SK-N-SH treated with all-trans-retinoic acid at 6 μM for 48 hours (cell line): ENCODE measurements around the gene DEDD.

Source experiments
- ATAC-seq: fragments of 200-7000 bp; cut with Tn5 transposase; 3 replicates; pipeline ENCODE4 v1.9.1; 2020; ENCODE audit warnings: mild to moderate bottlenecking, moderate library complexity
- ARNTL ChIP-seq: fragments of 450-650 bp; formaldehyde crosslinking; IDR thresholded peaks from 2 replicates; pipeline ENCODE4 v1.5.0; 2020; ENCODE audit warnings: low read depth, mild to moderate bottlenecking, moderate library complexity, borderline replicate concordance
- BACH2 ChIP-seq: fragments of 250-450 bp; sonication (Bioruptor Pico); IDR thresholded peaks from 2 replicates; pipeline ENCODE4 v1.9.0; 2021; ENCODE audit warnings: mild to moderate bottlenecking, borderline replicate concordance
- CREB5 ChIP-seq: fragments of 250-450 bp; sonication (Bioruptor Pico); IDR thresholded peaks from 2 replicates; pipeline ENCODE4 v1.5.1; 2020; ENCODE audit warnings: low read depth, mild to moderate bottlenecking, moderate library complexity
- CSDC2 ChIP-seq: fragments of 250-450 bp; sonication (Bioruptor Pico); IDR thresholded peaks from 2 replicates; pipeline ENCODE4 v1.5.0; 2020; ENCODE audit warnings: mild to moderate bottlenecking, moderate library complexity
- GLIS3 ChIP-seq: fragments of 250-450 bp; sonication (Bioruptor Pico); IDR thresholded peaks from 2 replicates; pipeline ENCODE4 v1.5.0; 2020; ENCODE audit warnings: mild to moderate bottlenecking, moderate library complexity
- ISL1 ChIP-seq: fragments of 250-450 bp; sonication (Bioruptor Pico); IDR thresholded peaks from 2 replicates; pipeline ENCODE4 v2.1.2; 2022; ENCODE audit warnings: mild to moderate bottlenecking, moderate library complexity
- PATZ1 ChIP-seq: fragments of 250-450 bp; sonication (Bioruptor Pico); IDR thresholded peaks from 2 replicates; pipeline ENCODE4 v1.8.0; 2020; ENCODE audit warnings: mild to moderate bottlenecking, moderate library complexity, borderline replicate concordance
- POU6F1 ChIP-seq: fragments of 250-450 bp; sonication (Bioruptor Pico); IDR thresholded peaks from 2 replicates; pipeline ENCODE4 v1.8.0; 2021; ENCODE audit warnings: low read depth, mild to moderate bottlenecking, moderate library complexity, borderline replicate concordance
- PPARA ChIP-seq: fragments of 250-450 bp; sonication (Bioruptor Pico); IDR thresholded peaks from 2 replicates; pipeline ENCODE4 v1.5.0; 2020; ENCODE audit warnings: mild to moderate bottlenecking, borderline replicate concordance
- RARB ChIP-seq: fragments of 250-450 bp; sonication (Bioruptor Pico); IDR thresholded peaks from 2 replicates; pipeline ENCODE4 v1.8.0; 2021; ENCODE audit warnings: mild to moderate bottlenecking, moderate library complexity
- TCF4 ChIP-seq: fragments of 250-450 bp; sonication (Bioruptor Pico); IDR thresholded peaks from 2 replicates; pipeline ENCODE4 v1.8.0; 2021; ENCODE audit warnings: mild to moderate bottlenecking, moderate library complexity, borderline replicate concordance
- TSHZ2 ChIP-seq: fragments of 250-450 bp; sonication (Bioruptor Pico); IDR thresholded peaks from 2 replicates; pipeline ENCODE4 v1.5.0; 2020; ENCODE audit warnings: mild to moderate bottlenecking, moderate library complexity
- ZC3H10 ChIP-seq: fragments of 250-450 bp; sonication (Bioruptor Pico); IDR thresholded peaks from 2 replicates; pipeline ENCODE4 v1.5.1; 2021; ENCODE audit warnings: mild to moderate bottlenecking, moderate library complexity
- ZFP3 ChIP-seq: fragments of 250-450 bp; sonication (Bioruptor Pico); IDR thresholded peaks from 2 replicates; pipeline ENCODE4 v1.5.0; 2020; ENCODE audit warnings: mild to moderate bottlenecking, moderate library complexity
- ZFP30 ChIP-seq: fragments of 450-650 bp; formaldehyde crosslinking; IDR thresholded peaks from 2 replicates; pipeline ENCODE4 v1.5.0; 2022; ENCODE audit warnings: mild to moderate bottlenecking, moderate library complexity
- ZNF70 ChIP-seq: fragments of 450-650 bp; formaldehyde crosslinking; IDR thresholded peaks from 2 replicates; pipeline ENCODE4 v1.5.0; 2020; ENCODE audit warnings: mild to moderate bottlenecking, moderate library complexity
- ZNF8 ChIP-seq: fragments of 450-650 bp; formaldehyde crosslinking; IDR thresholded peaks from 2 replicates; pipeline ENCODE4 v1.5.0; 2020; ENCODE audit warnings: mild to moderate bottlenecking, moderate library complexity
- TF ChIP-seq, protein P1 (sequence below): fragments of 250-450 bp; sonication (Bioruptor Pico); IDR thresholded peaks from 2 replicates; pipeline ENCODE4 v1.5.1; 2021; ENCODE audit warnings: mild to moderate bottlenecking, moderate library complexity

Gene DEDD

GRCh38 chr1:161173711-161174110 lies 41.2 kb upstream of the DEDD start:
- TF ChIP-seq CREB5 (CRISPR knock-in tag) (no peak), ZFP3 (CRISPR knock-in tag) (no peak), GLIS3 (CRISPR knock-in tag) (no peak), POU6F1 (CRISPR knock-in tag) (no peak), ISL1 (CRISPR knock-in tag) (no peak), PPARA (CRISPR knock-in tag) (no peak), RARB (no peak), TCF4 (CRISPR knock-in tag) (no peak)
- TF ChIP-seq, protein P1, sequence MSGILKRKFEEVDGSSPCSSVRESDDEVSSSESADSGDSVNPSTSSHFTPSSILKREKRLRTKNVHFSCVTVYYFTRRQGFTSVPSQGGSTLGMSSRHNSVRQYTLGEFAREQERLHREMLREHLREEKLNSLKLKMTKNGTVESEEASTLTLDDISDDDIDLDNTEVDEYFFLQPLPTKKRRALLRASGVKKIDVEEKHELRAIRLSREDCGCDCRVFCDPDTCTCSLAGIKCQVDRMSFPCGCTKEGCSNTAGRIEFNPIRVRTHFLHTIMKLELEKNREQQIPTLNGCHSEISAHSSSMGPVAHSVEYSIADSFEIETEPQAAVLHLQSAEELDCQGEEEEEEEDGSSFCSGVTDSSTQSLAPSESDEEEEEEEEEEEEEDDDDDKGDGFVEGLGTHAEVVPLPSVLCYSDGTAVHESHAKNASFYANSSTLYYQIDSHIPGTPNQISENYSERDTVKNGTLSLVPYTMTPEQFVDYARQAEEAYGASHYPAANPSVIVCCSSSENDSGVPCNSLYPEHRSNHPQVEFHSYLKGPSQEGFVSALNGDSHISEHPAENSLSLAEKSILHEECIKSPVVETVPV (CRISPR knock-in tag): no peak
- TF ChIP-seq, all 23 proteins: peak for 0
- ATAC-seq: no peak

DNA sequence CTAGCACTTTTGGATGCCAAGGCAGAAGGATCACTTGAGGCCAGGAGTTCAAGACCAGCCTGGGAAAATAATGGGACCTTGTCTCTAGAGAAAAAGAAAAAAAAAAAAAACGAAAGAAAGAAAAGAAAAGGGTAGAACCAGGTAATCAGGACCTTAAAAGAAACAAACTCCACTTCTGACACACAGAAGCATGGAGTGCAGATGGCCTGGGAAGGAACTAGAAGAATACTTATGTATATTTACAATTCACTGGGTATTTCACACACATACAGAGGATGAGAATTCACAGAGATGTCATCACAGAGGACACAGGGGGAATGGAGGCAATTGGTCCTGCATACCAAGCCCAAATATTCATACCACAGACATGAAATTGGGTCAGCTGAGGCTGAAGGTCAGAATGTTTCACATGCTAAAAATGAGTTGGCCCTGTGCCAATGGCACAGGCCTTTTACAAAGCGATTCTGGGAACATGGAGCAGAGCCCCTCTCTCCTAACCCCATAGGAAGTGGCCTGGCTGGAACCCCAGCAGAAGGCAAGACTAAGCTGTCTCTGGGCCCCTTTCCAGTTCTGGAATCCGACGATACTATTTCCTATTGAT lies 40.4 kb upstream of the DEDD start:
- TF ChIP-seq CSDC2: no peak
- TF ChIP-seq ISL1 (CRISPR knock-in tag): no peak
- TF ChIP-seq ZFP30: no peak
- no peak for TF ChIP-seq ZC3H10 (CRISPR knock-in tag)
- TF ChIP-seq POU6F1 (CRISPR knock-in tag): no peak
- no peak for TF ChIP-seq CREB5 (CRISPR knock-in tag)
- no peak for TF ChIP-seq BACH2 (CRISPR knock-in tag)
- no peak for TF ChIP-seq ARNTL
- no peak for TF ChIP-seq ZNF70
- no peak for TF ChIP-seq TCF4 (CRISPR knock-in tag)
- no peak for TF ChIP-seq TSHZ2 (CRISPR knock-in tag)
- TF ChIP-seq PATZ1 (CRISPR knock-in tag): no peak
- no peak for TF ChIP-seq RARB
- TF ChIP-seq ZFP3 (CRISPR knock-in tag): no peak
- TF ChIP-seq PPARA (CRISPR knock-in tag): no peak
- TF ChIP-seq, protein P1 (CRISPR knock-in tag): no peak
- no peak for TF ChIP-seq ZNF8
- ATAC-seq: no peak
